SK-N-SH treated with all-trans-retinoic acid at 6 μM for 48 hours (cell line): ENCODE results near the gene RIMOC1.

Experiments
- ATAC-seq: fragments of 200-7000 bp; cut with Tn5 transposase; 3 replicates; pipeline ENCODE4 v1.9.1; 2020; ENCODE audit warnings: mild to moderate bottlenecking, moderate library complexity
- ARNTL ChIP-seq: fragments of 450-650 bp; formaldehyde crosslinking; IDR thresholded peaks from 2 replicates; pipeline ENCODE4 v1.5.0; 2020; ENCODE audit warnings: low read depth, mild to moderate bottlenecking, moderate library complexity, borderline replicate concordance
- BACH2 ChIP-seq: fragments of 250-450 bp; sonication (Bioruptor Pico); IDR thresholded peaks from 2 replicates; pipeline ENCODE4 v1.9.0; 2021; ENCODE audit warnings: mild to moderate bottlenecking, borderline replicate concordance
- CSDC2 ChIP-seq: fragments of 250-450 bp; sonication (Bioruptor Pico); IDR thresholded peaks from 2 replicates; pipeline ENCODE4 v1.5.0; 2020; ENCODE audit warnings: mild to moderate bottlenecking, moderate library complexity
- ESRRG ChIP-seq: fragments of 250-450 bp; sonication (Bioruptor Pico); IDR thresholded peaks from 2 replicates; pipeline ENCODE4 v1.6.1; 2021; ENCODE audit warnings: mild to moderate bottlenecking
- GLIS3 ChIP-seq: fragments of 250-450 bp; sonication (Bioruptor Pico); IDR thresholded peaks from 2 replicates; pipeline ENCODE4 v1.5.0; 2020; ENCODE audit warnings: mild to moderate bottlenecking, moderate library complexity
- ISL1 ChIP-seq: fragments of 250-450 bp; sonication (Bioruptor Pico); IDR thresholded peaks from 2 replicates; pipeline ENCODE4 v2.1.2; 2022; ENCODE audit warnings: mild to moderate bottlenecking, moderate library complexity
- OSR1 ChIP-seq: fragments of 250-450 bp; sonication (Bioruptor Pico); IDR thresholded peaks from 2 replicates; pipeline ENCODE4 v1.8.0; 2022; ENCODE audit warnings: moderate library complexity, mild to moderate bottlenecking, inconsistent platforms
- PPARA ChIP-seq: fragments of 250-450 bp; sonication (Bioruptor Pico); IDR thresholded peaks from 2 replicates; pipeline ENCODE4 v1.5.0; 2020; ENCODE audit warnings: mild to moderate bottlenecking, borderline replicate concordance
- RARB ChIP-seq: fragments of 250-450 bp; sonication (Bioruptor Pico); IDR thresholded peaks from 2 replicates; pipeline ENCODE4 v1.8.0; 2021; ENCODE audit warnings: mild to moderate bottlenecking, moderate library complexity
- SNAI2 ChIP-seq: fragments of 250-450 bp; sonication (Bioruptor Pico); IDR thresholded peaks from 2 replicates; pipeline ENCODE4 v1.5.0; 2020; ENCODE audit warnings: mild to moderate bottlenecking, moderate library complexity
- TCF4 ChIP-seq: fragments of 250-450 bp; sonication (Bioruptor Pico); IDR thresholded peaks from 2 replicates; pipeline ENCODE4 v1.8.0; 2021; ENCODE audit warnings: mild to moderate bottlenecking, moderate library complexity, borderline replicate concordance
- ZC3H10 ChIP-seq: fragments of 250-450 bp; sonication (Bioruptor Pico); IDR thresholded peaks from 2 replicates; pipeline ENCODE4 v1.5.1; 2021; ENCODE audit warnings: mild to moderate bottlenecking, moderate library complexity
- ZFP3 ChIP-seq: fragments of 250-450 bp; sonication (Bioruptor Pico); IDR thresholded peaks from 2 replicates; pipeline ENCODE4 v1.5.0; 2020; ENCODE audit warnings: mild to moderate bottlenecking, moderate library complexity
- ZFP30 ChIP-seq: fragments of 450-650 bp; formaldehyde crosslinking; IDR thresholded peaks from 2 replicates; pipeline ENCODE4 v1.5.0; 2022; ENCODE audit warnings: mild to moderate bottlenecking, moderate library complexity
- ZNF565 ChIP-seq: fragments of 450-650 bp; formaldehyde crosslinking; conservative IDR thresholded peaks from 2 replicates; pipeline ENCODE4 v1.5.0; 2020; ENCODE audit warnings: low read depth, mild to moderate bottlenecking, moderate library complexity
- ZNF70 ChIP-seq: fragments of 450-650 bp; formaldehyde crosslinking; IDR thresholded peaks from 2 replicates; pipeline ENCODE4 v1.5.0; 2020; ENCODE audit warnings: mild to moderate bottlenecking, moderate library complexity
- ZNF8 ChIP-seq: fragments of 450-650 bp; formaldehyde crosslinking; IDR thresholded peaks from 2 replicates; pipeline ENCODE4 v1.5.0; 2020; ENCODE audit warnings: mild to moderate bottlenecking, moderate library complexity
- TF ChIP-seq, protein P1 (sequence below): fragments of 250-450 bp; sonication (Bioruptor Pico); IDR thresholded peaks from 2 replicates; pipeline ENCODE4 v1.5.1; 2021; ENCODE audit warnings: mild to moderate bottlenecking, moderate library complexity
- TF ChIP-seq, protein P2 (sequence below): fragments of 250-450 bp; sonication (Bioruptor Pico); IDR thresholded peaks from 2 replicates; pipeline ENCODE4 v1.8.0; 2020; ENCODE audit warnings: mild to moderate bottlenecking, moderate library complexity, borderline replicate concordance
- TF ChIP-seq, protein P3 (sequence below): fragments of 250-450 bp; sonication (Bioruptor Pico); IDR thresholded peaks from 2 replicates; pipeline ENCODE4 v1.8.0; 2021; ENCODE audit warnings: low read depth, mild to moderate bottlenecking, moderate library complexity, borderline replicate concordance
- TF ChIP-seq, protein P4 (sequence below): fragments of 250-450 bp; sonication (Bioruptor Pico); IDR thresholded peaks from 2 replicates; pipeline ENCODE4 v1.5.0; 2020; ENCODE audit warnings: mild to moderate bottlenecking, moderate library complexity

Gene RIMOC1

DNA sequence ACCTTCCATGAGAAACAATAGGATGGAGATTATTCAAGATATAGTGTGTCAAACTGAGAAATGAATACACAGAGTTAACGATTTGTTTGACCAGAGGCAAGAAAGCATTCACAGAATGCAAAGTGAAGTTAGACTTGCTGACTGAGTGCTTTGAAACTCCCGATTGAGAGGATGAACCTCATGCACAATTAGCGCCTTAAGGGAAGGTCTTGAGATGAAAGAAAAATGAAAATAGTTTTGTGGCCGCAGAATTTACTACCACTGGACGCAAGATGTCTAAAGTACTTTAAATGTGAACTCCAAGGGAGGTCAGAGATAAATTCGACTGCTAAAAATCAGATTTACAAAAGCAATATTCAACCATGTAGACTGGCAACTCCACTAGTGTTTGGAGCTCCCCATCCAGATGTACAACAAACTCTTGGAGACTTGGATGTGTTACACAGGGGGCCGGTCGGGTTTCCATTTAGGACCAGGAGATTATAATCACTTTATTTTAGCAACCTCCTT is 707 bp upstream of the RIMOC1 start:
- TF ChIP-seq SNAI2 (CRISPR knock-in tag) (no peak), ISL1 (no peak), ZNF565 (CRISPR knock-in tag) (no peak)
- TF ChIP-seq, protein P1, sequence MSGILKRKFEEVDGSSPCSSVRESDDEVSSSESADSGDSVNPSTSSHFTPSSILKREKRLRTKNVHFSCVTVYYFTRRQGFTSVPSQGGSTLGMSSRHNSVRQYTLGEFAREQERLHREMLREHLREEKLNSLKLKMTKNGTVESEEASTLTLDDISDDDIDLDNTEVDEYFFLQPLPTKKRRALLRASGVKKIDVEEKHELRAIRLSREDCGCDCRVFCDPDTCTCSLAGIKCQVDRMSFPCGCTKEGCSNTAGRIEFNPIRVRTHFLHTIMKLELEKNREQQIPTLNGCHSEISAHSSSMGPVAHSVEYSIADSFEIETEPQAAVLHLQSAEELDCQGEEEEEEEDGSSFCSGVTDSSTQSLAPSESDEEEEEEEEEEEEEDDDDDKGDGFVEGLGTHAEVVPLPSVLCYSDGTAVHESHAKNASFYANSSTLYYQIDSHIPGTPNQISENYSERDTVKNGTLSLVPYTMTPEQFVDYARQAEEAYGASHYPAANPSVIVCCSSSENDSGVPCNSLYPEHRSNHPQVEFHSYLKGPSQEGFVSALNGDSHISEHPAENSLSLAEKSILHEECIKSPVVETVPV (CRISPR knock-in tag), result no peak
- ATAC-seq, result no peak

DNA sequence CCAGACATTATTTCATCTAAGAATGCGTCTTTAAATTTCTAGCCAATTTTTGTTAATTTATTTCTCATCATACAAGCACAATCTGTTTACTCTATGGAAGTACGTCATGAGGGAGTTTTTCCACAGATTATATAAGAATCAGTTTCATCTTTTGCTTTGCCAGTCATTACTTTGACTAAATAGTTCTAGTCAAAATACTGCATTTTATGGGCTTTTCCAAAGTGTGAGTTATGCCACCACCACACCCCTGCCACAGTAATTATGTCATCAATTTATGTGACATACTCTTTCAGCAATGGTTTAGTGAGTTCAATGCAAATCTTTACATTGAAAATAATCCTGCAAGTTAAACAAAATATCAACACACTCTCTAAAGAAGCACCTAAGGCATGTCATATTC is 2.0 kb downstream of the RIMOC1 start:
- TF ChIP-seq, protein P2, sequence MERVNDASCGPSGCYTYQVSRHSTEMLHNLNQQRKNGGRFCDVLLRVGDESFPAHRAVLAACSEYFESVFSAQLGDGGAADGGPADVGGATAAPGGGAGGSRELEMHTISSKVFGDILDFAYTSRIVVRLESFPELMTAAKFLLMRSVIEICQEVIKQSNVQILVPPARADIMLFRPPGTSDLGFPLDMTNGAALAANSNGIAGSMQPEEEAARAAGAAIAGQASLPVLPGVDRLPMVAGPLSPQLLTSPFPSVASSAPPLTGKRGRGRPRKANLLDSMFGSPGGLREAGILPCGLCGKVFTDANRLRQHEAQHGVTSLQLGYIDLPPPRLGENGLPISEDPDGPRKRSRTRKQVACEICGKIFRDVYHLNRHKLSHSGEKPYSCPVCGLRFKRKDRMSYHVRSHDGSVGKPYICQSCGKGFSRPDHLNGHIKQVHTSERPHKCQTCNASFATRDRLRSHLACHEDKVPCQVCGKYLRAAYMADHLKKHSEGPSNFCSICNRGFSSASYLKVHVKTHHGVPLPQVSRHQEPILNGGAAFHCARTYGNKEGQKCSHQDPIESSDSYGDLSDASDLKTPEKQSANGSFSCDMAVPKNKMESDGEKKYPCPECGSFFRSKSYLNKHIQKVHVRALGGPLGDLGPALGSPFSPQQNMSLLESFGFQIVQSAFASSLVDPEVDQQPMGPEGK (CRISPR knock-in tag), result no peak
- TF ChIP-seq, protein P1 (CRISPR knock-in tag), result no peak
- TF ChIP-seq, protein P3, sequence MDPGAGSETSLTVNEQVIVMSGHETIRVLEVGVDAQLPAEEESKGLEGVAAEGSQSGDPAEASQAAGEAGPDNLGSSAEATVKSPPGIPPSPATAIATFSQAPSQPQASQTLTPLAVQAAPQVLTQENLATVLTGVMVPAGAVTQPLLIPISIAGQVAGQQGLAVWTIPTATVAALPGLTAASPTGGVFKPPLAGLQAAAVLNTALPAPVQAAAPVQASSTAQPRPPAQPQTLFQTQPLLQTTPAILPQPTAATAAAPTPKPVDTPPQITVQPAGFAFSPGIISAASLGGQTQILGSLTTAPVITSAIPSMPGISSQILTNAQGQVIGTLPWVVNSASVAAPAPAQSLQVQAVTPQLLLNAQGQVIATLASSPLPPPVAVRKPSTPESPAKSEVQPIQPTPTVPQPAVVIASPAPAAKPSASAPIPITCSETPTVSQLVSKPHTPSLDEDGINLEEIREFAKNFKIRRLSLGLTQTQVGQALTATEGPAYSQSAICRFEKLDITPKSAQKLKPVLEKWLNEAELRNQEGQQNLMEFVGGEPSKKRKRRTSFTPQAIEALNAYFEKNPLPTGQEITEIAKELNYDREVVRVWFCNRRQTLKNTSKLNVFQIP (CRISPR knock-in tag), result no peak
- TF ChIP-seq ESRRG (CRISPR knock-in tag) (no peak), RARB (CRISPR knock-in tag) (no peak), CSDC2 (no peak), ISL1 (no peak), ZNF8 (CRISPR knock-in tag) (no peak), BACH2 (no peak), ZFP3 (no peak), ARNTL (CRISPR knock-in tag) (no peak), OSR1 (CRISPR knock-in tag) (no peak), GLIS3 (CRISPR knock-in tag) (no peak), TCF4 (no peak), ZNF565 (CRISPR knock-in tag) (no peak), ZNF70 (CRISPR knock-in tag) (no peak)
- TF ChIP-seq, protein P4, sequence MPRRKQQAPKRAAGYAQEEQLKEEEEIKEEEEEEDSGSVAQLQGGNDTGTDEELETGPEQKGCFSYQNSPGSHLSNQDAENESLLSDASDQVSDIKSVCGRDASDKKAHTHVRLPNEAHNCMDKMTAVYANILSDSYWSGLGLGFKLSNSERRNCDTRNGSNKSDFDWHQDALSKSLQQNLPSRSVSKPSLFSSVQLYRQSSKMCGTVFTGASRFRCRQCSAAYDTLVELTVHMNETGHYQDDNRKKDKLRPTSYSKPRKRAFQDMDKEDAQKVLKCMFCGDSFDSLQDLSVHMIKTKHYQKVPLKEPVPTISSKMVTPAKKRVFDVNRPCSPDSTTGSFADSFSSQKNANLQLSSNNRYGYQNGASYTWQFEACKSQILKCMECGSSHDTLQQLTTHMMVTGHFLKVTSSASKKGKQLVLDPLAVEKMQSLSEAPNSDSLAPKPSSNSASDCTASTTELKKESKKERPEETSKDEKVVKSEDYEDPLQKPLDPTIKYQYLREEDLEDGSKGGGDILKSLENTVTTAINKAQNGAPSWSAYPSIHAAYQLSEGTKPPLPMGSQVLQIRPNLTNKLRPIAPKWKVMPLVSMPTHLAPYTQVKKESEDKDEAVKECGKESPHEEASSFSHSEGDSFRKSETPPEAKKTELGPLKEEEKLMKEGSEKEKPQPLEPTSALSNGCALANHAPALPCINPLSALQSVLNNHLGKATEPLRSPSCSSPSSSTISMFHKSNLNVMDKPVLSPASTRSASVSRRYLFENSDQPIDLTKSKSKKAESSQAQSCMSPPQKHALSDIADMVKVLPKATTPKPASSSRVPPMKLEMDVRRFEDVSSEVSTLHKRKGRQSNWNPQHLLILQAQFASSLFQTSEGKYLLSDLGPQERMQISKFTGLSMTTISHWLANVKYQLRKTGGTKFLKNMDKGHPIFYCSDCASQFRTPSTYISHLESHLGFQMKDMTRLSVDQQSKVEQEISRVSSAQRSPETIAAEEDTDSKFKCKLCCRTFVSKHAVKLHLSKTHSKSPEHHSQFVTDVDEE (CRISPR knock-in tag), result no peak
- no peak for ATAC-seq

DNA sequence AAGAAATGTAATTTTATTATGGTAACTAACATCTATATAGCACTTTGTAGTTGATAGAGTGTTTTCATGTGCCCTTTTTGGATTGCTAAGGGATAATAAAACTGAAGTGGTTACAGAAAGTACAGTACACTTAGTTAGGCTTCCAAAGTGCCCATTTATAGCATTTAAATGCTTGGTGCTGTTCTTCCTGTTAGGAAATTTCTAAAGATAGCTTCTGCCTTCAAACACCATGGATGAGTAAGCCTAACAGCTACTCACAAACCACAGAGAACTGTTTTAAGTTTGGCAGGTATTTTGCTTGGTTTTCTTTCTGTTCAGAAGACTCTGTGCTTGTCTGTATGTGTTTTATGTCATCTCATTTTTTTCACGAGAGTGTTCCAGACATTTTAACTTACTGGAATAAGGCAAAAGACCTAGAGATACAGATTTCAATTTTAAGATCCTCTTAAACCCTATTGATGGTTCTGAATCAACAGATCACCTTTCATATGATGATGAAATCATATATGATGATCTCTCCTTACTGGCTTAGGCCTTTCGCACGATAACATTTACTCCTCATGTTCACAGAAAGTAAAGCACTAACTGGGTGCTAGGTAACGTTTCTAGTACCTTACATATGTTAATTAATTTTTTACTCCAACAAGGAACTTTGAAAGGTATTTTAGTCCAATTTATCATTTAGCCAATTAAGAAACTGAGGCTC is 4.4 kb downstream of the RIMOC1 start:
- TF ChIP-seq ZFP3 (no peak), PPARA (CRISPR knock-in tag) (no peak), ZFP30 (no peak), ESRRG (CRISPR knock-in tag) (no peak), ZNF565 (CRISPR knock-in tag) (no peak), ZNF8 (CRISPR knock-in tag) (no peak), ZC3H10 (no peak), OSR1 (CRISPR knock-in tag) (no peak)
- TF ChIP-seq, protein P2 (CRISPR knock-in tag), result no peak
- TF ChIP-seq, protein P4 (CRISPR knock-in tag), result no peak
- ATAC-seq, result no peak
